ENCODE data around the gene EML1.

DNA sequence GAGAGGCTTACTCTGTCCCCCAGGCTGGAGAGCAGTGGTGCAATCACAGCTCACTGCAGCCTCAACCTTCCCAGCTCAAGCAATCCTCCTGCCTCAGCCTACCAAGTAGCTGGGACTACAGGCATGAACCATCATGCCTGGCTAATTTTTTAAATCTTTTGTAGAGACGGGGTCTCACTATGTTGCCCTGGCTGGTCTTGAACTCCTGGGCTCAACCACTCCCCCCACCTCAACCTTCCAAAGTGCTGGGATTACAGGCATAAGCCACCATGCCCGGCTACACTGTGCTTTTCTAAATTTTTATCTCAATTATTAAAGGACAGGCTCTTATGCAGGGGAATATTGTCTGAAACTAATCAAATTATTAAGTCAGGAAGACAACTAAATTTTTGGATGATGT is 44.6 kb downstream of the EML1 start:
- TF ChIP-seq CTCF (IDR thresholded peaks at IDR 0.05), result no peak
- TF ChIP-seq POLR2A (IDR thresholded peaks at IDR 0.05), result no peak
